HEK293T (cell line): ENCODE results near the gene GTSF1L.

Experiments
- CTCF ChIA-PET: fragments of 350-600 bp; formaldehyde crosslinking; extraction: SDS; loops from one replicate; lab custom pipeline; 2021; ENCODE audit warnings: antibody characterized with exemption, inconsistent platforms; lab: Yijun Ruan, JAX
- POLR2A ChIA-PET: fragments of 350-600 bp; formaldehyde crosslinking; extraction: SDS; loops from one replicate; lab custom pipeline; 2020; ENCODE audit warnings: antibody characterized with exemption, inconsistent platforms; lab: Yijun Ruan, JAX
- DNase-seq: peaks from one replicate; pipeline ENCODE4 v3.0.0; 2012; ENCODE audit warnings: mixed read lengths; ENCODE audit errors: extremely low spot score
- ARNT ChIP-seq: fragments of 450-650 bp; IDR thresholded peaks from 2 replicates; pipeline ENCODE4 v1.6.1; 2017; ENCODE audit warnings: mild to moderate bottlenecking
- BHLHE40 ChIP-seq: fragments of 450-650 bp; IDR thresholded peaks from 2 replicates; pipeline ENCODE4 v1.6.1; 2016; ENCODE audit warnings: mild to moderate bottlenecking, moderate library complexity, borderline replicate concordance
- CTBP1 ChIP-seq: fragments of 450-650 bp; IDR thresholded peaks from 2 replicates; pipeline ENCODE4 v1.6.1; 2016; ENCODE audit warnings: borderline replicate concordance
- ELF4 ChIP-seq: fragments of 450-650 bp; IDR thresholded peaks from 2 replicates; pipeline ENCODE4 v1.6.1; 2017; ENCODE audit warnings: antibody characterized with exemption
- FOXA1 ChIP-seq: fragments of 450-650 bp; IDR thresholded peaks from 2 replicates; pipeline ENCODE4 v1.6.1; 2016; ENCODE audit warnings: mild to moderate bottlenecking
- FOXK2 ChIP-seq: fragments of 450-650 bp; IDR thresholded peaks from 2 replicates; pipeline ENCODE4 v1.6.1; 2016; ENCODE audit warnings: mild to moderate bottlenecking
- FOXM1 ChIP-seq: fragments of 450-650 bp; IDR thresholded peaks from 2 replicates; pipeline ENCODE4 v1.6.1; 2017; ENCODE audit warnings: mild to moderate bottlenecking, borderline replicate concordance
- HDGF ChIP-seq: fragments of 450-650 bp; IDR thresholded peaks from 2 replicates; pipeline ENCODE4 v1.6.1; 2017; ENCODE audit warnings: antibody characterized with exemption, borderline replicate concordance
- L3MBTL2 ChIP-seq: fragments of 450-650 bp; conservative IDR thresholded peaks from 2 replicates; pipeline ENCODE4 v1.6.1; 2016; ENCODE audit warnings: mild to moderate bottlenecking
- LEF1 ChIP-seq: fragments of 450-650 bp; IDR thresholded peaks from 2 replicates; pipeline ENCODE4 v1.6.1; 2017; ENCODE audit warnings: mild to moderate bottlenecking, borderline replicate concordance
- NFRKB ChIP-seq: fragments of 450-650 bp; IDR thresholded peaks from 2 replicates; pipeline ENCODE4 v1.6.1; 2016; ENCODE audit warnings: mild to moderate bottlenecking, moderate library complexity
- PKNOX1 ChIP-seq: fragments of 450-650 bp; IDR thresholded peaks from 2 replicates; pipeline ENCODE4 v1.6.1; 2016
- SP1 ChIP-seq: fragments of 450-650 bp; IDR thresholded peaks from 2 replicates; pipeline ENCODE4 v1.6.1; 2017
- SUZ12 ChIP-seq: fragments of 450-650 bp; IDR thresholded peaks from 2 replicates; pipeline ENCODE4 v1.6.1; 2016; ENCODE audit warnings: mild to moderate bottlenecking
- TARDBP ChIP-seq: fragments of 450-650 bp; IDR thresholded peaks from 2 replicates; pipeline ENCODE4 v1.6.1; 2016
- ZNF384 ChIP-seq: fragments of 450-650 bp; IDR thresholded peaks from 2 replicates; pipeline ENCODE4 v1.6.1; 2016

The GTSF1L gene

DNA sequence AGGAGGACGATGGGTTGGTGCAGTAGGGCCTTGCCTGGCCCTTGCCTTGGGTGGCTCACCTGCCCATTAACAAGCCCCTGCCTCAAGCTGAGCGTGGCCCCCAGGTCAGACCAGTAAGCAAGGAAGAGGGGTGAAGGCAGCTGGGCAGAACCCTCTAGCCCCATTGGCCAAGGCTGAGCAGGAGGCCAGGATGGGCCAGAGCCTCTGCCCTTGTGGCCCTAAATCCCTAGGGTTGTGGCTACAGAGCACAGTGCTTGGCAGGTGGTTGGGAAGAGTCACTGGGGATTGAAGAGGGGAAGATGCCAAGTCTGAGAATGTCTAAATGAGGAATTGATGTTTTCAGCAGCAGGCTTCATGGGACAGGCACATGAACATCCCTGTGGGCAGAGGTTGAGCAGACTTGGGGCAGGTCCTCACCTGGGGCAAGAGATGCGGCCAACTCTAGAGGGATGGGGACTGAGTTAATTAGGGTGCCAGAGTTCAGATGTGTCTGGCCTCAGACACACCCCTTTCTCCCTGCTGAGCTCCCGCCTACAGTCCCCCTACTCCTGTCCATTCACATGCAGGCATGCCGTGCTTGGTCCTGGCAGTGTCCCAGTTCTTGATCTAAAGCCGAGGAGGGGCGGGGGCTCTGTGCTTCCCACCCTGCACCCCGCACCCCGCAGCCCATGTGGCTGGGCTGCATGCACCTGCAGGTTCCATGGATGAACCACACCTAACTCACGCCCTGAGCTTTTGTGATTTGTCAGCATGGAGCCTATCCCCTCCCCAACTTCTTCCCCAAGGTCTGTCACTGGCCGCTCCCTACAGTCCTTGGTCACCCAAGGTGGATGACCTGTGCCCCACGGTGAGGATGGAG lies 9.8 kb downstream of the GTSF1L start:
- no peak for TF ChIP-seq FOXA1
- no peak for TF ChIP-seq FOXM1
- no peak for TF ChIP-seq ZNF384
- TF ChIP-seq ARNT: no peak
- no peak for TF ChIP-seq L3MBTL2
- TF ChIP-seq CTBP1: no peak
- CTCF ChIA-PET: no interaction called here
- DNase-seq: no peak
- POLR2A ChIA-PET: no interaction called here

GRCh38 chr20:43716123-43716522 lies 10.7 kb downstream of the GTSF1L start:
- no peak for DNase-seq
- no peak for TF ChIP-seq CTBP1
- TF ChIP-seq TARDBP: no peak
- TF ChIP-seq L3MBTL2: no peak
- no peak for TF ChIP-seq SUZ12
- TF ChIP-seq NFRKB: no peak
- no peak for TF ChIP-seq FOXM1
- no peak for TF ChIP-seq PKNOX1
- no peak for TF ChIP-seq FOXA1
- TF ChIP-seq ZNF384: no peak
- TF ChIP-seq LEF1: no peak
- TF ChIP-seq SP1: no peak
- ChIA-PET POLR2A (no interaction called here), CTCF (no interaction called here)

- no peak for TF ChIP-seq TARDBP
- no peak for TF ChIP-seq FOXM1
- TF ChIP-seq ZNF384: no peak
- no peak for TF ChIP-seq PKNOX1
- no peak for TF ChIP-seq L3MBTL2
- no peak for TF ChIP-seq LEF1
- TF ChIP-seq FOXK2: no peak
- TF ChIP-seq FOXA1: no peak
- no peak for TF ChIP-seq ELF4
- no peak for TF ChIP-seq CTBP1
- DNase-seq: no peak
- ChIA-PET POLR2A (no interaction called here), CTCF (no interaction called here)
Measured at GRCh38 chr20:43715511-43715910, 11.3 kb downstream of the GTSF1L start.

DNA sequence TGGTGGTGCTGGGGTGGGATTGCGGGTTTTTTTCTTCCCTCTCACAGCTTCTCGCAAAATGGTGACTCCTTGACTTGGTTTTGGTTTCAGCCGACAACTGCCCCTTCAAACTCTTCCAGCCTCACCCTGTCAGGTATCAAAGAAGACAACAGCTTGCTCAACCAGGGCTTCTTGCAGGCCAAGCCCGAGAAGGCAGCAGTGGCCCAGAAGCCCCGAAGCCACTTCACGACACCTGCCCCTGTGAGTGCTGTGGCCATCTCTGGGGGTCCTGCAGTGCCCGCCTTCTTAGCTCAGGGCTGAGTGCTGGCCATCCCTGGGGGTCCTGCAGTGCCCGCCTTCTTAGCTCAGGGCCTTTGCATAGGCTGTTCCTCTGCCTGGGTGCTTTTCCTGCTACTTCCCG lies 11.8 kb downstream of the GTSF1L start:
- TF ChIP-seq LEF1 (no peak), SP1 (no peak), TARDBP (no peak), FOXA1 (no peak), ELF4 (no peak), NFRKB (no peak), ZNF384 (no peak), BHLHE40 (no peak), HDGF (no peak)
- POLR2A ChIA-PET: no interaction called here
- CTCF ChIA-PET: no interaction called here
- no peak for DNase-seq

DNA sequence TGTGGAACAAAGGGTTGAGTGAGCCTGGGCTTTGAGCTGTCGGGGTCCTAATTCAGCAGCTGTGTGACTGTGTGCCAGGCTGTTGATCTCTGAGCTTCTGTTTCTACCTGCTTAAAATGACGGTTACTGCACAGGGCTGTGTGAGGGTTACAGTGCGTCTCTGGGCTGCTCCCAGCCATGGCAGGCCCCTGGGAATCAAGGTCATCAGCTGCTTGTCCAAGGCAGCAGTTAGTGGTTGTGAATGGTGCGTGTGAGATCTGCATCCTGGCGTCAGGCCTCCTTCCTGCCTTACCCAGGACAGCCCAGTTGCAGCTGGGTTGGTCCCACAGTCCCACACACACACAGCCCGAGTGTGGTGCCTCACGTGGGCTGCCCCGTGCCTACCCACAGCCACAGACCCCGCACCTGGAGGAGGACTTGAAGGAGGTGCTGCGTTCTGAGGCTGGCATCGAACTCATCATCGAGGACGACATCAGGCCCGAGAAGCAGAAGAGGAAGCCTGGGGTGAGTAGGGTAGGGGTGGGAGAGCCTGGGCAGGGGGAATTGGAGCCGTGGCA lies 15.6 kb downstream of the GTSF1L start:
- TF ChIP-seq FOXK2 (no peak), SUZ12 (no peak), CTBP1 (no peak), ELF4 (no peak), PKNOX1 (no peak), NFRKB (no peak), ZNF384 (no peak), TARDBP (no peak), BHLHE40 (no peak), SP1 (no peak), ARNT (no peak), FOXM1 (no peak), HDGF (no peak), LEF1 (no peak), FOXA1 (no peak), L3MBTL2 (no peak)
- ChIA-PET POLR2A (no interaction called here), CTCF (no interaction called here)
- no peak for DNase-seq

GRCh38 chr20:43710370-43711044 lies 16.3 kb downstream of the GTSF1L start:
- ChIA-PET CTCF (no interaction called here), POLR2A (no interaction called here)
- no peak for TF ChIP-seq HDGF
- no peak for TF ChIP-seq BHLHE40
- no peak for TF ChIP-seq CTBP1
- TF ChIP-seq LEF1: no peak
- TF ChIP-seq FOXA1: no peak
- TF ChIP-seq PKNOX1: no peak
- no peak for TF ChIP-seq ZNF384
- no peak for TF ChIP-seq SUZ12
- no peak for TF ChIP-seq L3MBTL2

More at GRCh38 chr20:43710370-43711044, 16.3 kb downstream of the GTSF1L start:
- DNase-seq: no peak
